A549 (cell line): Measurements from ENCODE around the gene IKZF3.

Experiments
- CEBPB ChIP-seq, 2 experiments: fragments of >200 bp in 1 of 2; sonication (Bioruptor Twin) in 1 of 2; formaldehyde crosslinking in 1 of 2; IDR thresholded peaks; 2 replicates each; pipeline ENCODE4 v1.6.1; 2012 to 2016
- ESRRA ChIP-seq: fragments of 150-350 bp; IDR thresholded peaks from 2 replicates; pipeline ENCODE4 v1.6.1; 2014; ENCODE audit warnings: mild to moderate bottlenecking, low read length, borderline replicate concordance
- GATA3 ChIP-seq: IDR thresholded peaks from 2 replicates; pipeline ENCODE4 v1.6.1; 2012; ENCODE audit warnings: borderline replicate concordance
- HDAC2 ChIP-seq: fragments of 200-600 bp; sonication (generic); IDR thresholded peaks from 2 replicates; pipeline ENCODE4 v1.6.1; 2016
- HEYL ChIP-seq: fragments of 250-450 bp; sonication (Bioruptor Pico); IDR thresholded peaks from 2 replicates; pipeline ENCODE4 v1.8.0; 2021; ENCODE audit warnings: mild to moderate bottlenecking, moderate library complexity
- KDM1A ChIP-seq: fragments of 200-600 bp; sonication (generic); IDR thresholded peaks from 2 replicates; pipeline ENCODE4 v1.6.1; 2016; ENCODE audit warnings: low read depth, mild to moderate bottlenecking
- RAD21 ChIP-seq, 2 experiments: fragments of >200 bp in 1 of 2; sonication (Bioruptor Twin) in 1 of 2; formaldehyde crosslinking in 1 of 2; IDR thresholded peaks in 1 of 2; conservative IDR thresholded peaks in 1 of 2; 2 replicates in 1 of 2; 3 replicates in 1 of 2; pipeline ENCODE4 v1.6.1; 2012 to 2018; ENCODE audit warnings: inconsistent platforms in 1 of 2
- RCOR1 ChIP-seq: fragments of 150-350 bp; IDR thresholded peaks from 2 replicates; pipeline ENCODE4 v1.6.1; 2014; ENCODE audit warnings: antibody characterized with exemption, low read length, low read depth
- TF ChIP-seq, protein P1 (sequence below): fragments of 150-350 bp; IDR thresholded peaks from 2 replicates; pipeline ENCODE4 v1.6.1; 2014; ENCODE audit warnings: low read depth, mild to moderate bottlenecking, low read length
- TF ChIP-seq, protein P2 (sequence below): fragments of >200 bp; sonication (Bioruptor Twin); formaldehyde crosslinking; IDR thresholded peaks from 3 replicates; pipeline ENCODE4 v1.5.1; 2016

DNA sequence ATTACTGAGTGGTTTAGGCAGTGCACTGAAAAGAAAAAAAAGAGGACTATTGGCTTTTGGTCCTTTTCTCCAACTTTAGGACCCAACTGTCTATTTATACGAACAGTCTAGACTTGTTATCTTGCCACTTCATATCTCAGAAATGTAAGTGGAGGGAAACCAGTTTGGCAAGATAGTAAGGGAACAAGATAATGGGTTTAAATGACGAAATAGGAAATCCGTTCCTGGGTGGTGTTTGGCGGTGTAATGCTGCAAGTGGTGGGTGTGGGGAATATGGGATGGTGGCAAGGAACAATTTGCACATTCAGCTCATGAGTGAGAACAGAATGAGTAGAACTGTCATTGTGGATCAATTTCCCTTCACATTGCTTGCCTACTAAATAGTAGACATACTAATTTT is 81.6 kb downstream of the IKZF3 start:
- TF ChIP-seq, protein P1, sequence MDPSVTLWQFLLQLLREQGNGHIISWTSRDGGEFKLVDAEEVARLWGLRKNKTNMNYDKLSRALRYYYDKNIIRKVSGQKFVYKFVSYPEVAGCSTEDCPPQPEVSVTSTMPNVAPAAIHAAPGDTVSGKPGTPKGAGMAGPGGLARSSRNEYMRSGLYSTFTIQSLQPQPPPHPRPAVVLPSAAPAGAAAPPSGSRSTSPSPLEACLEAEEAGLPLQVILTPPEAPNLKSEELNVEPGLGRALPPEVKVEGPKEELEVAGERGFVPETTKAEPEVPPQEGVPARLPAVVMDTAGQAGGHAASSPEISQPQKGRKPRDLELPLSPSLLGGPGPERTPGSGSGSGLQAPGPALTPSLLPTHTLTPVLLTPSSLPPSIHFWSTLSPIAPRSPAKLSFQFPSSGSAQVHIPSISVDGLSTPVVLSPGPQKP, result no peak
- TF ChIP-seq, protein P2, sequence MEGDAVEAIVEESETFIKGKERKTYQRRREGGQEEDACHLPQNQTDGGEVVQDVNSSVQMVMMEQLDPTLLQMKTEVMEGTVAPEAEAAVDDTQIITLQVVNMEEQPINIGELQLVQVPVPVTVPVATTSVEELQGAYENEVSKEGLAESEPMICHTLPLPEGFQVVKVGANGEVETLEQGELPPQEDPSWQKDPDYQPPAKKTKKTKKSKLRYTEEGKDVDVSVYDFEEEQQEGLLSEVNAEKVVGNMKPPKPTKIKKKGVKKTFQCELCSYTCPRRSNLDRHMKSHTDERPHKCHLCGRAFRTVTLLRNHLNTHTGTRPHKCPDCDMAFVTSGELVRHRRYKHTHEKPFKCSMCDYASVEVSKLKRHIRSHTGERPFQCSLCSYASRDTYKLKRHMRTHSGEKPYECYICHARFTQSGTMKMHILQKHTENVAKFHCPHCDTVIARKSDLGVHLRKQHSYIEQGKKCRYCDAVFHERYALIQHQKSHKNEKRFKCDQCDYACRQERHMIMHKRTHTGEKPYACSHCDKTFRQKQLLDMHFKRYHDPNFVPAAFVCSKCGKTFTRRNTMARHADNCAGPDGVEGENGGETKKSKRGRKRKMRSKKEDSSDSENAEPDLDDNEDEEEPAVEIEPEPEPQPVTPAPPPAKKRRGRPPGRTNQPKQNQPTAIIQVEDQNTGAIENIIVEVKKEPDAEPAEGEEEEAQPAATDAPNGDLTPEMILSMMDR, result no peak
- no peak for TF ChIP-seq HDAC2
- TF ChIP-seq KDM1A, result no peak
- no peak for TF ChIP-seq ESRRA
- TF ChIP-seq GATA3, result no peak
- TF ChIP-seq HEYL (CRISPR knock-in tag), result no peak
- no peak for TF ChIP-seq RCOR1
- no peak for TF ChIP-seq RAD21 (conservative IDR thresholded peaks at IDR 0.05 in 1 of 2, IDR thresholded peaks at IDR 0.05 in 1 of 2)
- TF ChIP-seq CEBPB (IDR thresholded peaks at IDR 0.05), result no peak
